Neural progenitor cell (in vitro differentiated cells): ENCODE measurements around the gene UGT1A3.

Experiments used
- CTCF ChIP-seq: fragments of 200-600 bp; sonication (generic); IDR thresholded peaks from 2 replicates; pipeline ENCODE4 v1.5.1; 2017; ENCODE audit warnings: antibody characterized with exemption, mild to moderate bottlenecking
- EZH2 ChIP-seq: fragments of 200-600 bp; sonication (generic); IDR thresholded peaks from 2 replicates; pipeline ENCODE4 v1.6.1; 2017; ENCODE audit warnings: antibody characterized with exemption, mild to moderate bottlenecking, moderate library complexity

DNA sequence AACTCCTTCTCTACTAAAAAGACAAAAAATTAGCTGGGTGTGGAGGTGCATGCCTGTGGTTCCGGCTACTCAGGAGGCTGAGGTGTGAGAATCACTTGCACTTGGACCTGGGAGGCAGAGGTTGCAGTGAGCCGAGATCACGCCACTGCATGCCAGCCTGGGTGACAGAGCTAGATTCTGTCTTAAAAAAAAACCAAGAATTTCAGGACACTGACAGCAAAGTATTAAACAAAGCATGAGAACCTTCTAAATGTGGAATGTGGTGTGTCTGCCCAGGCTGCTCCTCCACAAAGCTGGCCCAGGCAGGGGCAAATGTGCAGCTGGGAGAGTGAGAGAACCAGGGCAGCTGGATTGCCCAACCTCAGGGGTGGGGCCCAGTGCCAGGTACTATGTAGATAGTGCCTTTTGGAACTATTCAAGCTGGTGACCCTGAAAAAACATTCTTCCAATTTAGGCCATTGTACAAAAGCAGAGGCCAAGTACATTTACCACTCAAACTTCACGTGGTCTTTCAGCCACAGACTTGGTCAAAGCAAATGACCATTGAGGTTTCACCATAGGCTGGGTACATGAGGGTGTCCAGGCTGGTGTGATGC, 22.8 kb upstream of the UGT1A3 start:
- TF ChIP-seq CTCF (no peak), EZH2 (no peak)
